Gastroesophageal sphincter (tissue), 4 donors: Measurements from ENCODE around the gene KPNA1. TPM values are rescaled to one million over a fixed set of nuclear protein-coding genes. Genes with fewer than 3 reads are reported as not detected.

Experiments
- ATAC-seq: fragments of 150-250 bp; one replicate; pipeline ENCODE4 v1.9.1; 2016; ENCODE audit warnings: mild to moderate bottlenecking, moderate library complexity
- H3K27ac ChIP-seq, 4 donors: fragments of 200-600 bp; sonication (generic) in 3 of 4; 1 replicate in 3 of 4; 2 replicates in 1 of 4; pipeline ENCODE4 v1.5.1; 2016 to 2019
- H3K27me3 ChIP-seq: fragments of 200-600 bp; sonication (generic); one replicate; pipeline ENCODE4 v1.5.1; 2019
- H3K36me3 ChIP-seq, 2 donors: fragments of 200-600 bp; sonication (generic); one replicate each; pipeline ENCODE4 v1.5.1; 2019; ENCODE audit warnings: control low read depth in 1 of 2
- H3K4me1 ChIP-seq, 3 donors: fragments of 200-600 bp; sonication (generic); 1 replicate in 2 of 3; 2 replicates in 1 of 3; pipeline ENCODE4 v1.5.1; 2016 to 2019; ENCODE audit warnings: control low read depth in 2 of 3
- H3K4me3 ChIP-seq, 2 donors: fragments of 200-600 bp; sonication (generic); one replicate each; pipeline ENCODE4 v1.5.1; 2019; ENCODE audit warnings: mild to moderate bottlenecking in 1 of 2, moderate library complexity in 1 of 2
- H3K9me3 ChIP-seq, 3 donors: fragments of 200-600 bp; sonication (generic); one replicate each; pipeline ENCODE4 v1.5.1; 2017 to 2019; ENCODE audit warnings: control low read depth in 2 of 3
- EP300 ChIP-seq: sonication (generic); formaldehyde crosslinking; IDR thresholded peaks from one replicate; pipeline ENCODE4 v1.6.1; 2017; ENCODE audit warnings: antibody characterized with exemption, mild to moderate bottlenecking
- POLR2A ChIP-seq, 2 donors: fragments of 450-650 bp; IDR thresholded peaks; one replicate each; pipeline ENCODE4 v1.6.1; 2017; ENCODE audit warnings: antibody characterized with exemption in 2 of 2, mild to moderate bottlenecking in 2 of 2, moderate library complexity in 1 of 2
- POLR2AphosphoS5 ChIP-seq: sonication (generic); formaldehyde crosslinking; IDR thresholded peaks from one replicate; pipeline ENCODE4 v1.6.1; 2017; ENCODE audit warnings: antibody characterized with exemption
- WGBS, 2 donors: methylation state at CpG; one replicate each; pipeline ENCODE4 v1.1.5; 2018; ENCODE audit warnings: low coverage in 1 of 2; 5-methylcytosine and 5-hydroxymethylcytosine counted together
- total RNA-seq, 4 donors: library from RNA; depleted of rRNA; stranded (reverse); fragments of >200 nt; gene quantifications; one replicate each; pipeline ENCODE4 v1.1.0, GENCODE V29; 2016
- TF ChIP-seq, protein P1 (sequence below), 4 experiments: fragments of 200-600 bp in 2 of 4; fragments of 450-650 bp in 2 of 4; sonication (generic) in 1 of 4; IDR thresholded peaks; one replicate each; pipeline ENCODE4 v1.5.1; 2017 to 2019; ENCODE audit warnings: antibody characterized with exemption in 4 of 4, mild to moderate bottlenecking in 2 of 4, moderate library complexity in 2 of 4

Gene KPNA1
- total RNA-seq, result 10 to 100 TPM; 39.8 to 61.3 (median 41.3) TPM

DNA sequence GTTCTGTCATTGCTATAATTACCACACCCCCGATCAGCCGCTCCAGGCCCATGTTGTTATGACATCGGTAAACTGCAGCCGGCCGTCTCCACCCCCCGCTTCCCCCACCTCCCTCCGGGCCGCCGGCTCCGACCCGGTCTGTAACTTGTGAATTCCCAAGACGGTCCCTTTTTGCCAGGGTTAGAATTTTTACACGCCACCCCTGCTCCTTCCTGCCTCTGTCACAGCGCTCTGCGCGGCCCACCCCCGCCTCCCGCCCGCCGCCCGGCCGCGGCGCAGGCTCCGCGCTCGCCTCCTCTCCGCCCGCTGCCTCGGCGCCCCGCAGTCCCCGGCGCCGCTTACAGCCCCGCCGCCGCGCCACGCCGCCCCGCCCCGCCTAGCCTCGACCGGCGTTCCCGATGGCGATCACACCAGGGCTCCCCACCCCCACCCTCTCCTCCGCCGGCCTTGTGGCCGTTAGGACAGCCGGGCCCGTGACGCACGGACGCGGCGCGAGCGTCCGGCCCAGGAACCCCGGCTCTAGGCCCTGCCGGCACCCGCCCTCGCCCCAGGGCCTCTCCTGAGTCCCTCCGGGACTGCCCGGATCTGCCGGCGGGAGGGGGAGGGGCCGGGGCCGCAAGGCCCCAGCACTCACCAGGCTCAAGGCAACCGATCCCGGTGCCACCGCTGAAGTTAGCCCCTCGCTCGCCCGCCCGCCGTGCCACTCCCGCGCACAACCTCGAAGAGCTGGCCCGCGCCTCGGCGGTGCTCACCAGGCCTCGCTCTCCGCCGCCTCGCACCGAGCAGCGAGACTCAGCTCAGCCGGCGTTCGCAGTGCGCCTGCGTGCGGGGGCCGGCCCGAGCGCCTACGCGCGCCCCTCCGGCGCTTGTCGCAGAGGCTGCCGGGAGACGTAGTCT, at the start of gene KPNA1:
KPNA1 (minus strand) TSS at position 817 of the 897 bp plus-strand sequence. CDS start 18,374 bp downstream, outside the sequence.
- ATAC-seq, result peak; percentile 95
- H3K9me3 ChIP-seq, result no peaks in the 10 kb centered on the region
- whole genome bisulfite sequencing, 2 donors, result 1% methylated on average over 10 to 13 of the region's 109 CpGs
- H3K27ac ChIP-seq, result peak within 1 kb of the TSS; percentile 96 to 99 (median 98)
- H3K36me3 ChIP-seq, result no peaks in the 10 kb centered on the region
- peaks cover 3 to 35% (median 7%) of the 10 kb centered on the region in 3 donors for H3K4me1 ChIP-seq
- H3K4me3 ChIP-seq, result peak within 1 kb of the TSS; percentile 83 to 95
- H3K27me3 ChIP-seq, result no peaks in the 10 kb centered on the region
- no peak for TF ChIP-seq EP300
- TF ChIP-seq, protein P1, sequence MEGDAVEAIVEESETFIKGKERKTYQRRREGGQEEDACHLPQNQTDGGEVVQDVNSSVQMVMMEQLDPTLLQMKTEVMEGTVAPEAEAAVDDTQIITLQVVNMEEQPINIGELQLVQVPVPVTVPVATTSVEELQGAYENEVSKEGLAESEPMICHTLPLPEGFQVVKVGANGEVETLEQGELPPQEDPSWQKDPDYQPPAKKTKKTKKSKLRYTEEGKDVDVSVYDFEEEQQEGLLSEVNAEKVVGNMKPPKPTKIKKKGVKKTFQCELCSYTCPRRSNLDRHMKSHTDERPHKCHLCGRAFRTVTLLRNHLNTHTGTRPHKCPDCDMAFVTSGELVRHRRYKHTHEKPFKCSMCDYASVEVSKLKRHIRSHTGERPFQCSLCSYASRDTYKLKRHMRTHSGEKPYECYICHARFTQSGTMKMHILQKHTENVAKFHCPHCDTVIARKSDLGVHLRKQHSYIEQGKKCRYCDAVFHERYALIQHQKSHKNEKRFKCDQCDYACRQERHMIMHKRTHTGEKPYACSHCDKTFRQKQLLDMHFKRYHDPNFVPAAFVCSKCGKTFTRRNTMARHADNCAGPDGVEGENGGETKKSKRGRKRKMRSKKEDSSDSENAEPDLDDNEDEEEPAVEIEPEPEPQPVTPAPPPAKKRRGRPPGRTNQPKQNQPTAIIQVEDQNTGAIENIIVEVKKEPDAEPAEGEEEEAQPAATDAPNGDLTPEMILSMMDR (IDR thresholded peaks at IDR 0.05), result peak in 1 of 4 experiments; percentile 9
- peak; percentile 97 for TF ChIP-seq POLR2AphosphoS5
- peak; percentile 94 to 95 for TF ChIP-seq POLR2A (IDR thresholded peaks at IDR 0.05)

DNA sequence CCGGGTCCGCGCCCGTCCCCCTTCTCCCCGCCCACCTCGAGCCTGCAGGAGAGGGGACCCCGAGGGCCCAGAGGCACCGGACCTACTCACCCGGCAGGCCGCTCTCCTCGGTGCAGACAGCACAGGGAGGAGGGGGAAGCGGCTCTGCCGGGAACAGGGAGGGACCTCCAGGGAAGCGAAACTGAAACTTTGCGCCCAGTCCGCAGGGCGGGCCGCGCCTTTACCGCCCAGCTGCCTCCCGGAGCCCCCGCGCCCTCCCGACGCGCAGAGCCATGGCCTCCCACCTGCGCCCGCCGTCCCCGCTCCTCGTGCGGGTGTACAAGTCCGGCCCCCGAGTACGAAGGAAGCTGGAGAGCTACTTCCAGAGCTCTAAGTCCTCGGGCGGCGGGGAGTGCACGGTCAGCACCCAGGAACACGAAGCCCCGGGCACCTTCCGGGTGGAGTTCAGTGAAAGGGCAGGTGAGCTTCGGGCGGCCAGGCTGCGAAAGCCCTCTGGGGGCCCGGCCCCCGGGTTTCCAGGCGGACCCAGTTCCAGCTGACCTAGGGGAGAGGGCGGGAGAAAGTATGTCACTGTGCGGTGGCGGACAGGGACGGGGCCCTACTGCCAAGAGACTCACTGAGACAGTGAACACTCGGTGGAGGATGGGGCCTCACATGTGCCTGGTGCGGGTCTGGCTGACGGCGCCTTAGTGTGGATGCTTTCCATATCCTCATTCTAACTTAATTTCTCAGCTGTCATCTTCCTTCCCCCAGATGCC, 49.6 kb upstream of the KPNA1 start, which contains the start of the genes DTX3L and PARP9:
DTX3L (plus strand) TSS at position 184 of the 758 bp plus-strand sequence; CDS start at position 273, 89 bp downstream.
PARP9 (minus strand) TSS at position 146 of the 758 bp plus-strand sequence. CDS start 4,680 bp downstream, outside the sequence.
- peak; percentile 96 for ATAC-seq
- Histone ChIP-seq H3K4me1 (peaks cover 0 to 86% (median 28%) of the 10 kb centered on the region in 3 donors), H3K27ac (peak within 1 kb of the TSS; percentile 93 to 99 (median 96)), H3K9me3 (no peaks in the 10 kb centered on the region), H3K36me3 (peaks cover 0 to 39% of the 10 kb centered on the region in 2 donors), H3K4me3 (peak within 1 kb of the TSS; percentile 73 to 93), H3K27me3 (no peaks in the 10 kb centered on the region)
- 0% methylated on average over 2 to 19 of the region's 56 CpGs for WGBS, 2 donors
- TF ChIP-seq EP300 (no peak), POLR2AphosphoS5 (peak; percentile 92), POLR2A (IDR thresholded peaks at IDR 0.05) (peak; percentile 65 to 73)
- TF ChIP-seq, protein P1 (IDR thresholded peaks at IDR 0.05), result no peak

DNA sequence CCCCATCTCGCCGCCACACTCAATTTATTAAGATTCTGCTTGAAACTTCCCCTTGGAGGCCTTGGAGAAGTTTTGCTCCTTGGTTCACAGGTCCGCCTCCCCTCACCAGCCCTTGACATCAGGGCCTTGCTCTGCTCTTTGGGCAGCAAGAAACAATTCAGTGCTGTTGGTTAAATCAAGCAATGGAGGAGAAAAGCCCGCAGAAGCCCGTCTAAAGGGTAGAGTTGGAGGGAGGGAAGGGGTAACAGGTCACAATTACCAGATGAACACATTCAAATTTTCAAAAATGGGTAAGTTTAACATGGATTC, 48.9 kb upstream of the KPNA1 start:
- H3K4me1 ChIP-seq, result peaks cover 0 to 79% (median 23%) of the 10 kb centered on the region in 3 donors
- peaks cover 0 to 41% of the 10 kb centered on the region in 2 donors for H3K36me3 ChIP-seq
- peak overlapping the region; percentile 93 to 99 (median 96) for H3K27ac ChIP-seq
- H3K27me3 ChIP-seq, result no peaks in the 10 kb centered on the region
- no peak for ATAC-seq
- H3K4me3 ChIP-seq, result peak overlapping the region; percentile 73 to 93
- no peaks in the 10 kb centered on the region for H3K9me3 ChIP-seq
- TF ChIP-seq POLR2A (IDR thresholded peaks at IDR 0.05), result no peak
- TF ChIP-seq, protein P1 (IDR thresholded peaks at IDR 0.05), result no peak
- no peak for TF ChIP-seq EP300
- no peak for TF ChIP-seq POLR2AphosphoS5
- WGBS, 2 donors, result 0 to 25% methylated on average over 1 to 4 of the region's 5 CpGs

DNA sequence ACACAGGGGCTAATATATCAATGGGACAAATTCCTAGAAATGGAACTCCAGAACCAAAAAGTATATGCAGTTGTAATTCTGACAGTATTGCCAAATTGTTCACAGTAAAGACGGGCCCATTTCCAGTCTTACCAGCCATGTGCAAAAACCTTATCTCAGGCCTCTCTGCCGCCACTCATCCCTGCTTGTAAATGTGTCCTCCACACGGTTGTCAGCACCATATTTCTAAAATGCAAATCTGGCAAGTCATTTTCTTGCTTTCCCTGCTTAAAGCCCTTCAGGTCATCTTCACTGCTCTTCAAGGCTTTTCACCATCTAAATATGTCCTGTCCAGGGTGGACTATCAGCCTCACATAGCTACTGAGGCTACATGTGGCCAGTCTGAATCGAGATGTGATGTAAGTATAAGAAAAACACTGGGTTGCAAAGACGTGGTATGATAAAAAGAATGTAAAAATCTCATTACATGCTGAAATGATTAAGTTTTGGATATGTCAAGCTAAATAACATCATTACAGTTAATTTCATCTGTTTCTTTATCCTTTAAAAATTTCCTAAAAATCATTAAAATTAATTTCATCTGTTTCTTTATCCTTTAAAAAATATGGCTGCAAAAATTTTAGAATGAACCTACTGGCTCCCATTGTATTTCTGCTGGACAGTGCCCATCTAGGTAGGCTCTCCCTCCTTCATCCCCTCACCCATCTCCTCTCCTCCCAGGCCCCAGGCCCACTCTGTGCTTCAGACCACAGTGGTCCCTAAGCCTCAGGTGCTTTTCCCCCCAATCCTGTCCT, 48.4 kb upstream of the KPNA1 start:
- ATAC-seq, result no peak
- TF ChIP-seq EP300 (no peak), POLR2AphosphoS5 (no peak), POLR2A (IDR thresholded peaks at IDR 0.05) (no peak)
- TF ChIP-seq, protein P1 (IDR thresholded peaks at IDR 0.05), result no peak
- Histone ChIP-seq H3K9me3 (no peaks in the 10 kb centered on the region), H3K27me3 (no peaks in the 10 kb centered on the region), H3K4me1 (peaks cover 0 to 73% (median 18%) of the 10 kb centered on the region in 3 donors), H3K27ac (peak overlapping the region; percentile 93 to 99 (median 96)), H3K4me3 (peak overlapping the region; percentile 73 to 93), H3K36me3 (peaks cover 0 to 41% of the 10 kb centered on the region in 2 donors)
- WGBS, 2 donors, result 39 to 58% methylated on average over 5 of the region's 5 CpGs
